Measurements from ENCODE around the gene KRT77.

The KRT77 gene

GRCh38 chr12:52685406-52685890 is 17.9 kb downstream of the KRT77 start:
- TF ChIP-seq CTCF (IDR thresholded peaks at IDR 0.05; ENCODE audit: low read depth, low read length), result no peak
- no peak overlapping the region for H3K4me3 ChIP-seq (ENCODE audit: low read depth, low read length)
- H3K9me3 ChIP-seq, result no peaks in the 10 kb centered on the region
- no peaks in the 10 kb centered on the region for H3K4me1 ChIP-seq
- no peaks in the 10 kb centered on the region for H3K36me3 ChIP-seq
- H3K27me3 ChIP-seq, result peaks cover 33% of the 10 kb centered on the region
- no peak for DNase-seq

- H3K9me3 ChIP-seq, result no peaks in the 10 kb centered on the region
- H3K4me3 ChIP-seq (ENCODE audit: low read depth, low read length), result no peak overlapping the region
- no peaks in the 10 kb centered on the region for H3K4me1 ChIP-seq
- no peaks in the 10 kb centered on the region for H3K36me3 ChIP-seq
- no peak for DNase-seq
- peaks cover 31% of the 10 kb centered on the region for H3K27me3 ChIP-seq
- no peak for TF ChIP-seq CTCF (IDR thresholded peaks at IDR 0.05; ENCODE audit: low read depth, low read length)
Observed at GRCh38 chr12:52684431-52684830, 18.9 kb downstream of the KRT77 start.

- H3K36me3 ChIP-seq, result no peaks in the 10 kb centered on the region
- no peak for DNase-seq
- no peak for TF ChIP-seq CTCF (IDR thresholded peaks at IDR 0.05; ENCODE audit: low read depth, low read length)
- H3K4me3 ChIP-seq (ENCODE audit: low read depth, low read length), result no peak overlapping the region
- H3K4me1 ChIP-seq, result no peaks in the 10 kb centered on the region
- no peaks in the 10 kb centered on the region for H3K9me3 ChIP-seq
- H3K27me3 ChIP-seq, result peaks cover 31% of the 10 kb centered on the region
Observed at GRCh38 chr12:52683575-52684300, 19.6 kb downstream of the KRT77 start.

- peaks cover 30% of the 10 kb centered on the region for H3K27me3 ChIP-seq
- no peak for TF ChIP-seq CTCF (IDR thresholded peaks at IDR 0.05; ENCODE audit: low read depth, low read length)
- no peak overlapping the region for H3K4me3 ChIP-seq (ENCODE audit: low read depth, low read length)
- no peaks in the 10 kb centered on the region for H3K9me3 ChIP-seq
- no peaks in the 10 kb centered on the region for H3K36me3 ChIP-seq
- DNase-seq, result no peak
- no peaks in the 10 kb centered on the region for H3K4me1 ChIP-seq
Observed at GRCh38 chr12:52682938-52683574, 20.3 kb downstream of the KRT77 start.

GRCh38 chr12:52682381-52682660 is 21.0 kb downstream of the KRT77 start:
- Histone ChIP-seq H3K27me3 (peaks cover 23% of the 10 kb centered on the region), H3K9me3 (no peaks in the 10 kb centered on the region), H3K36me3 (no peaks in the 10 kb centered on the region), H3K4me3 (ENCODE audit: low read depth, low read length) (no peak overlapping the region), H3K4me1 (no peaks in the 10 kb centered on the region)
- DNase-seq, result no peak
- no peak for TF ChIP-seq CTCF (IDR thresholded peaks at IDR 0.05; ENCODE audit: low read depth, low read length)

Data from BE2C (cell line).